Suprapubic skin (tissue), 4 donors: Measurements from ENCODE around the gene BDH2. TPM values are rescaled to one million over a fixed set of nuclear protein-coding genes. Genes with fewer than 3 reads are reported as not detected.

Experiments
- DNase-seq, 2 donors: peaks; one replicate each; pipeline ENCODE4 v3.0.0-alpha.2; 2019; ENCODE audit warnings: low spot score in 2 of 2
- H3K27ac ChIP-seq: fragments of 200-600 bp; sonication (generic); one replicate; pipeline ENCODE4 v1.5.1; 2019
- H3K27me3 ChIP-seq: fragments of 200-600 bp; sonication (generic); one replicate; pipeline ENCODE4 v1.5.1; 2019
- H3K36me3 ChIP-seq: fragments of 200-600 bp; sonication (generic); one replicate; pipeline ENCODE4 v1.5.1; 2019
- H3K4me1 ChIP-seq: fragments of 200-600 bp; sonication (generic); one replicate; pipeline ENCODE4 v1.5.1; 2019
- H3K4me3 ChIP-seq: fragments of 200-600 bp; sonication (generic); one replicate; pipeline ENCODE4 v1.5.1; 2019; ENCODE audit warnings: mild to moderate bottlenecking
- H3K9me3 ChIP-seq: fragments of 200-600 bp; sonication (generic); one replicate; pipeline ENCODE4 v1.5.1; 2019
- EP300 ChIP-seq: sonication (generic); formaldehyde crosslinking; IDR thresholded peaks from one replicate; pipeline ENCODE4 v1.6.1; 2017; ENCODE audit warnings: antibody characterized with exemption
- POLR2A ChIP-seq, 2 donors: fragments of 450-650 bp; IDR thresholded peaks; one replicate each; pipeline ENCODE4 v1.6.1; 2017; ENCODE audit warnings: antibody characterized with exemption in 2 of 2, mild to moderate bottlenecking in 2 of 2, moderate library complexity in 2 of 2
- POLR2AphosphoS5 ChIP-seq, 3 donors: sonication (generic); formaldehyde crosslinking; IDR thresholded peaks; one replicate each; pipeline ENCODE4 v1.6.1; 2017; ENCODE audit warnings: antibody characterized with exemption in 3 of 3
- WGBS: methylation state at CpG from one replicate; pipeline ENCODE4 v1.1.5; 2018; 5-methylcytosine and 5-hydroxymethylcytosine counted together
- total RNA-seq, 4 donors: library from RNA; depleted of rRNA; stranded (reverse); fragments of >200 nt; gene quantifications; one replicate each; pipeline ENCODE4 v1.1.0, GENCODE V29; 2016
- TF ChIP-seq, protein P1 (sequence below), 2 donors: fragments of 200-600 bp in 1 of 2; fragments of 450-650 bp in 1 of 2; sonication (generic) in 1 of 2; IDR thresholded peaks; one replicate each; pipeline ENCODE4 v1.5.1; 2016 to 2019; ENCODE audit warnings: antibody characterized with exemption in 2 of 2, mild to moderate bottlenecking in 1 of 2, moderate library complexity in 1 of 2

BDH2 gene
- total RNA-seq, 4 donors from 2014 or later, result 28.9 to 63.6 (median 51.5) TPM

DNA sequence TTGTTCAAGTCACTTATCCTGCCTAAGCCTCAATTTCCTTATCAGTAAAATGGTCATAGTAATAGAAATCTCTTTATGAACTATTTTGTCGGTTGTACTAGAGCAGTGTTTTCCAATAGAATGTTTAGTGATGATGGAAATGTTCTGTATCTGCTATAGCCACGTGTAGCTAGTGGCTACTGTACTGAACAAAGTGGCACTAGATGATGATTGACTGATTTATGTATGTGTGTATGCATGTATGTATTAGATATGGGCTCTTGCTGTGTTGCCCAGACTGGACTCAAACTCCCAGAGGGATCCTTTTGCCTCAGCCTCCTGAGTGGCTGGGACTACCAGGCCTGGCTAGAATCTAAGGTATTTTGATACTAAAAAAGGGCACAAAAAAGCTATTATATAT lies 55.5 kb downstream of the BDH2 start:
- Histone ChIP-seq H3K27ac (no peak overlapping the region), H3K4me3 (no peak overlapping the region), H3K36me3 (peaks cover 15% of the 10 kb centered on the region), H3K27me3 (no peaks in the 10 kb centered on the region), H3K4me1 (no peaks in the 10 kb centered on the region), H3K9me3 (no peaks in the 10 kb centered on the region)
- no peak for DNase-seq
- TF ChIP-seq POLR2A (IDR thresholded peaks at IDR 0.05) (no peak), POLR2AphosphoS5 (IDR thresholded peaks at IDR 0.05) (no peak), EP300 (no peak)
- TF ChIP-seq, protein P1, sequence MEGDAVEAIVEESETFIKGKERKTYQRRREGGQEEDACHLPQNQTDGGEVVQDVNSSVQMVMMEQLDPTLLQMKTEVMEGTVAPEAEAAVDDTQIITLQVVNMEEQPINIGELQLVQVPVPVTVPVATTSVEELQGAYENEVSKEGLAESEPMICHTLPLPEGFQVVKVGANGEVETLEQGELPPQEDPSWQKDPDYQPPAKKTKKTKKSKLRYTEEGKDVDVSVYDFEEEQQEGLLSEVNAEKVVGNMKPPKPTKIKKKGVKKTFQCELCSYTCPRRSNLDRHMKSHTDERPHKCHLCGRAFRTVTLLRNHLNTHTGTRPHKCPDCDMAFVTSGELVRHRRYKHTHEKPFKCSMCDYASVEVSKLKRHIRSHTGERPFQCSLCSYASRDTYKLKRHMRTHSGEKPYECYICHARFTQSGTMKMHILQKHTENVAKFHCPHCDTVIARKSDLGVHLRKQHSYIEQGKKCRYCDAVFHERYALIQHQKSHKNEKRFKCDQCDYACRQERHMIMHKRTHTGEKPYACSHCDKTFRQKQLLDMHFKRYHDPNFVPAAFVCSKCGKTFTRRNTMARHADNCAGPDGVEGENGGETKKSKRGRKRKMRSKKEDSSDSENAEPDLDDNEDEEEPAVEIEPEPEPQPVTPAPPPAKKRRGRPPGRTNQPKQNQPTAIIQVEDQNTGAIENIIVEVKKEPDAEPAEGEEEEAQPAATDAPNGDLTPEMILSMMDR (IDR thresholded peaks at IDR 0.05), result no peak
- WGBS, result 91% methylated on average over 2 of the region's 2 CpGs

DNA sequence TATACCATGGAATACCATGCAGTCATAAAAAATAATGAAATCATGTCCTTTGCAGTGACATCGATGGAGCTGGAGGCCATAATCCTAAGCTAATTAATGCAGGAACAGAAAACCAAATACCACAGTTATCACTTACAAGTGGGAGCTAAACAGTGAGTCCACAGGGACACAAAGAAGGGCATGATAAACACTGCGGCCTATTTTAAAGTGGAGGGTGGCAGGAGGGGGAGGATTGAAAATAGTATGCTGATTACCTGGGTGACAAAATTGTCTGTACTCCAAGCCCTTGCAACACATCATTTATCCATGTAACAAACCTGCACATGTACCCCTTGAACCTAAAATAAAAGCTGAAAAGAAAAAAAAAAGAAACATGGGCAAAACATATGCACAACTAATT lies 63.5 kb downstream of the BDH2 start:
- no peak for DNase-seq
- no peak for TF ChIP-seq POLR2AphosphoS5 (IDR thresholded peaks at IDR 0.05)
- TF ChIP-seq EP300, result no peak
- no peak for TF ChIP-seq POLR2A (IDR thresholded peaks at IDR 0.05)
- TF ChIP-seq, protein P1 (IDR thresholded peaks at IDR 0.05), result no peak
- no peaks in the 10 kb centered on the region for H3K4me1 ChIP-seq
- no peaks in the 10 kb centered on the region for H3K36me3 ChIP-seq
- no peaks in the 10 kb centered on the region for H3K27me3 ChIP-seq
- no peak overlapping the region for H3K27ac ChIP-seq
- no peaks in the 10 kb centered on the region for H3K9me3 ChIP-seq
- no peak overlapping the region for H3K4me3 ChIP-seq
- 96% methylated on average over 2 of the region's 2 CpGs for WGBS

DNA sequence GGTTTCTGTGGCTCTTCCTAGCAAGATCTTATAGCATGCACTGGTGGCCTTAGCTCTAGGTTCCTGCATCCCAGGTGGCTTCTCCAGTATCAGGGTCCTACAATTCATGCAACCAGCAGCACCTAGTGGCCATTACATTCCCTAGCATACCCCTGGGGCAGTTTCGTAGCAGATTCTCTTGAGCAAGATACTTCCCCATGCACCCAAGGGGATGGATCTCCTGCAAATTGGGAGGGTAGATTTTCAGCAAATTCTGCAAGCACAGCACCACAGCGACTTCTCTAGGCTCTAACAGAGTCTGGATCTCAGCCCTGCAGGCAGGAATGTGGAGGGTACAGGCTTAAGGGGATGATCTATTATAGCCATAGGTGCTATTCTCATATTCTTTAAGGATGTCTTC lies 67.1 kb downstream of the BDH2 start:
- TF ChIP-seq EP300, result no peak
- no peak for TF ChIP-seq POLR2AphosphoS5 (IDR thresholded peaks at IDR 0.05)
- Histone ChIP-seq H3K9me3 (no peaks in the 10 kb centered on the region), H3K27ac (no peak overlapping the region), H3K4me3 (no peak overlapping the region), H3K4me1 (no peaks in the 10 kb centered on the region), H3K27me3 (no peaks in the 10 kb centered on the region), H3K36me3 (no peaks in the 10 kb centered on the region)
- no peak for DNase-seq
- 86% methylated on average over 2 of the region's 2 CpGs for WGBS

DNA sequence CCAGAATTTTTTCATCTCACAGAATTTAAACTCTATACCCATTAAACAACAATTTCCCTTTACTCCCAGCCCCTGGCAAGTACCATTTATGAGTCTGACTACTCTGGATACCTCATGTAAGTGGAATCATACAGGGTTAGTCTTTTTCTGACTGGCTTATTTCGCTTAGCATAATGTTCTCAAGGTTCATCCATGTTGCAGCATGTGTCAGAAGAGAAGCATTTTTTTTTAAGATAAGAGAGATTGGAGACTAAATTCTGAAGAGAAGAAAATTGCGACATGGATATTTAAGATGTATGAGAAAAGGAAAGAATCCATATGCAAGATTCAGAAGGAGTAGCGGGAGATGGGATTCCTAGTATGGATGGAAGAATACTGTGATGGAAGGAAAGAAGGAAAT lies 68.8 kb downstream of the BDH2 start:
- no peaks in the 10 kb centered on the region for H3K27me3 ChIP-seq
- no peaks in the 10 kb centered on the region for H3K9me3 ChIP-seq
- H3K36me3 ChIP-seq, result no peaks in the 10 kb centered on the region
- DNase-seq, result no peak
- WGBS, result 92% methylated on average over 3 of the region's 3 CpGs
- H3K4me1 ChIP-seq, result no peaks in the 10 kb centered on the region
- no peak for TF ChIP-seq POLR2AphosphoS5 (IDR thresholded peaks at IDR 0.05)
- TF ChIP-seq, protein P1 (IDR thresholded peaks at IDR 0.05), result no peak
- no peak for TF ChIP-seq POLR2A (IDR thresholded peaks at IDR 0.05)
- TF ChIP-seq EP300, result no peak
- no peak overlapping the region for H3K27ac ChIP-seq
- H3K4me3 ChIP-seq, result no peak overlapping the region

DNA sequence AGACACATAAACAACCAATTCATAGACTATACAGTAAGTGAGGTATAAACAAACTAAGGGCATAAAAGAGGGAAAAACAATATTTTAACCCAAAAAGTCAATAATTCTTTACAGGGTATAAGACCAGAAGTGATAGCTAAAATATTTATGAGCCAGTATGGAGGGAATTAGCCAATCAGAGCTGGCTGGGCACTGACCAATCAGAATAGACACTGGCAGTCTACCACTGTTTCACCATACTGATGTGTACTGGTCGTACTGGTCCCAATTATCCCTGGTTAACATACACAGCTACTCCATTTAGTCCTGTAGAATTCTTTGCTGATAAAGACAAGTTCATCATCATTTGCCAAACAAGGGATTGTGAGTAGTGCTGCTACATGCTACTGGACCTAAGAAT lies 70.3 kb downstream of the BDH2 start:
- Histone ChIP-seq H3K27me3 (no peaks in the 10 kb centered on the region), H3K4me1 (no peaks in the 10 kb centered on the region), H3K27ac (no peak overlapping the region), H3K4me3 (no peak overlapping the region), H3K9me3 (no peaks in the 10 kb centered on the region), H3K36me3 (no peaks in the 10 kb centered on the region)
- no peak for DNase-seq
- TF ChIP-seq, protein P1 (IDR thresholded peaks at IDR 0.05), result no peak
- no peak for TF ChIP-seq EP300
- no peak for TF ChIP-seq POLR2A (IDR thresholded peaks at IDR 0.05)
- no peak for TF ChIP-seq POLR2AphosphoS5 (IDR thresholded peaks at IDR 0.05)
- 62% methylated on average over 1 of the region's 1 CpG for WGBS

Other genes with a start within 250 kb of the BDH2 start
- 10 to 100 TPM in 3 of 4 donors, 1 to 10 TPM in 1; 9.9 to 11.1 (median 10.4) TPM for gene CISD2, start 230.8 kb downstream of the BDH2 start, total RNA-seq
- gene SLC9B1, start 80.1 kb downstream of the BDH2 start, total RNA-seq, result 1 to 10 TPM in 1 of 4 donors, under 1 TPM in 1, not detected in 2; 0.30 to 2.9 TPM
- gene SLC9B2, start 23.1 kb downstream of the BDH2 start, total RNA-seq, result 10 to 100 TPM in 1 of 4 donors, 1 to 10 TPM in 3; 4.2 to 11.9 (median 5.6) TPM
- gene CENPE, start 98.5 kb upstream of the BDH2 start, total RNA-seq, result 1 to 10 TPM; 2.0 to 5.3 (median 3.3) TPM